ENCODE data around the gene RASAL2. TPM values are rescaled to one million over a fixed set of nuclear protein-coding genes. Genes with fewer than 3 reads are reported as not detected.

RASAL2 gene
- total RNA-seq, 4 donors from 2014 or later, result 31.8 to 48.3 (median 37.8) TPM

- no peaks in the 10 kb centered on the region for H3K9me3 ChIP-seq
- no peak overlapping the region for H3K4me3 ChIP-seq
- no peaks in the 10 kb centered on the region for H3K36me3 ChIP-seq
- WGBS, result 40% methylated on average over 1 of the region's 1 CpG
- DNase-seq (ENCODE audit: low spot score in 2 of 2), result no peak
- H3K27ac ChIP-seq, result no peak overlapping the region
- no peaks in the 10 kb centered on the region for H3K4me1 ChIP-seq
- no peaks in the 10 kb centered on the region for H3K27me3 ChIP-seq
- no peak for TF ChIP-seq POLR2A (IDR thresholded peaks at IDR 0.05)
- TF ChIP-seq CTCF (IDR thresholded peaks at IDR 0.05), result no peak
- TF ChIP-seq EP300 (IDR thresholded peaks at IDR 0.05), result no peak
- TF ChIP-seq POLR2AphosphoS5 (IDR thresholded peaks at IDR 0.05), result no peak
Measured at GRCh38 chr1:178166429-178167024, 72.6 kb downstream of the RASAL2 start.

GRCh38 chr1:178168536-178168935 lies 74.6 kb downstream of the RASAL2 start:
- TF ChIP-seq CTCF (IDR thresholded peaks at IDR 0.05) (no peak), POLR2A (IDR thresholded peaks at IDR 0.05) (no peak), POLR2AphosphoS5 (IDR thresholded peaks at IDR 0.05) (no peak), EP300 (IDR thresholded peaks at IDR 0.05) (no peak)
- no peaks in the 10 kb centered on the region for H3K36me3 ChIP-seq
- no peaks in the 10 kb centered on the region for H3K9me3 ChIP-seq
- DNase-seq (ENCODE audit: low spot score in 2 of 2), result no peak
- 81% methylated on average over 2 of the region's 2 CpGs for WGBS
- no peak overlapping the region for H3K4me3 ChIP-seq
- H3K27me3 ChIP-seq, result no peaks in the 10 kb centered on the region
- no peaks in the 10 kb centered on the region for H3K4me1 ChIP-seq
- no peak overlapping the region for H3K27ac ChIP-seq

GRCh38 chr1:178169649-178170048 lies 75.7 kb downstream of the RASAL2 start:
- Histone ChIP-seq H3K9me3 (no peaks in the 10 kb centered on the region), H3K4me1 (peaks cover 3% of the 10 kb centered on the region), H3K27ac (no peak overlapping the region), H3K4me3 (no peak overlapping the region), H3K36me3 (no peaks in the 10 kb centered on the region), H3K27me3 (no peaks in the 10 kb centered on the region)
- WGBS, result 86% methylated on average over 1 of the region's 1 CpG
- TF ChIP-seq POLR2AphosphoS5 (IDR thresholded peaks at IDR 0.05) (no peak), EP300 (IDR thresholded peaks at IDR 0.05) (no peak), CTCF (IDR thresholded peaks at IDR 0.05) (no peak), POLR2A (IDR thresholded peaks at IDR 0.05) (no peak)
- no peak for DNase-seq (ENCODE audit: low spot score in 2 of 2)

GRCh38 chr1:178172939-178173338 lies 79.0 kb downstream of the RASAL2 start:
- no peaks in the 10 kb centered on the region for H3K36me3 ChIP-seq
- no peaks in the 10 kb centered on the region for H3K27me3 ChIP-seq
- WGBS, result 72% methylated on average over 3 of the region's 3 CpGs

GRCh38 chr1:178174539-178174938 lies 80.6 kb downstream of the RASAL2 start:
- Histone ChIP-seq H3K27me3 (no peaks in the 10 kb centered on the region), H3K9me3 (no peaks in the 10 kb centered on the region), H3K36me3 (no peaks in the 10 kb centered on the region), H3K4me1 (peaks cover 5% of the 10 kb centered on the region), H3K4me3 (no peak overlapping the region), H3K27ac (no peak overlapping the region)
- no peak for TF ChIP-seq POLR2A (IDR thresholded peaks at IDR 0.05)
- no peak for TF ChIP-seq EP300 (IDR thresholded peaks at IDR 0.05)
- no peak for TF ChIP-seq CTCF (IDR thresholded peaks at IDR 0.05)
- 67% methylated on average over 1 of the region's 1 CpG for WGBS
- no peak for DNase-seq (ENCODE audit: low spot score in 2 of 2)

More at GRCh38 chr1:178172939-178173338, 79.0 kb downstream of the RASAL2 start:
- TF ChIP-seq POLR2A (IDR thresholded peaks at IDR 0.05) (no peak), CTCF (IDR thresholded peaks at IDR 0.05) (no peak), EP300 (IDR thresholded peaks at IDR 0.05) (no peak), POLR2AphosphoS5 (IDR thresholded peaks at IDR 0.05) (no peak)
- Histone ChIP-seq H3K4me1 (peaks cover 5% of the 10 kb centered on the region), H3K4me3 (no peak overlapping the region), H3K9me3 (no peaks in the 10 kb centered on the region), H3K27ac (no peak overlapping the region)
- no peak for DNase-seq (ENCODE audit: low spot score in 2 of 2)

Measured in suprapubic skin (tissue), 4 donors.